Loucy (cell line): ENCODE measurements around the gene FEN1.

Experiments used
- H2AFZ ChIP-seq: fragments of 200-600 bp; sonication (generic); 2 replicates; pipeline ENCODE4 v1.6.0; 2016; ENCODE audit warnings: antibody characterized with exemption, mild to moderate bottlenecking, low read length, moderate library complexity
- H3F3A ChIP-seq: fragments of 200-600 bp; 2 replicates; pipeline ENCODE4 v1.6.0; 2016; ENCODE audit warnings: antibody characterized with exemption, low read depth, mild to moderate bottlenecking
- H3K27me3 ChIP-seq: fragments of 200-600 bp; sonication (generic); 2 replicates; pipeline ENCODE4 v1.6.1; 2014; ENCODE audit warnings: low read length, mild to moderate bottlenecking; ENCODE audit not compliant: insufficient read depth, poor library complexity, severe bottlenecking
- H3K36me3 ChIP-seq: fragments of 200-600 bp; sonication (generic); 2 replicates; pipeline ENCODE4 v1.6.1; 2016; ENCODE audit warnings: low read length; ENCODE audit not compliant: insufficient read depth
- H3K4me1 ChIP-seq: fragments of 200-600 bp; sonication (generic); 2 replicates; pipeline ENCODE4 v1.5.1; 2014; ENCODE audit warnings: low read length, mild to moderate bottlenecking; ENCODE audit not compliant: insufficient read depth, poor library complexity, severe bottlenecking
- H3K4me2 ChIP-seq: fragments of 200-600 bp; sonication (generic); 2 replicates; pipeline ENCODE4 v1.6.0; 2014; ENCODE audit warnings: antibody characterized with exemption, low read length, low read depth, mild to moderate bottlenecking; ENCODE audit not compliant: poor library complexity, severe bottlenecking
- H3K4me3 ChIP-seq: fragments of 200-600 bp; sonication (generic); 2 replicates; pipeline ENCODE4 v1.5.1; 2014; ENCODE audit warnings: low read length, mild to moderate bottlenecking, mixed read lengths; ENCODE audit not compliant: poor library complexity, severe bottlenecking
- H3K79me2 ChIP-seq: fragments of 200-600 bp; sonication (generic); 2 replicates; pipeline ENCODE4 v1.6.1; 2014; ENCODE audit warnings: low read length; ENCODE audit not compliant: insufficient read depth
- H3K9ac ChIP-seq: fragments of 200-600 bp; sonication (generic); 2 replicates; pipeline ENCODE4 v1.6.0; 2014; ENCODE audit warnings: mild to moderate bottlenecking, low read depth, low read length, moderate library complexity; ENCODE audit not compliant: poor library complexity, severe bottlenecking
- H3K9me2 ChIP-seq: fragments of 200-600 bp; sonication (generic); replicated peaks from 2 replicates; pipeline ENCODE4 v1.6.1; 2016; ENCODE audit warnings: low read depth, low read length, mixed read lengths
- H3K9me3 ChIP-seq: fragments of 200-600 bp; sonication (generic); 2 replicates; pipeline ENCODE4 v1.6.1; 2014; ENCODE audit warnings: mild to moderate bottlenecking, antibody characterized with exemption, low read length, low read depth; ENCODE audit not compliant: insufficient read depth
- H4K20me1 ChIP-seq: fragments of 200-600 bp; sonication (generic); 2 replicates; pipeline ENCODE4 v1.6.0; 2014; ENCODE audit warnings: antibody characterized with exemption, low read length, mild to moderate bottlenecking; ENCODE audit not compliant: insufficient read depth, poor library complexity, severe bottlenecking
- CTCF ChIP-seq: fragments of 200-600 bp; sonication (generic); conservative IDR thresholded peaks from 2 replicates; pipeline ENCODE4 v1.5.1; 2014; ENCODE audit warnings: mild to moderate bottlenecking, antibody characterized with exemption, low read length
- EZH2phosphoT487 ChIP-seq: fragments of 200-600 bp; IDR thresholded peaks from 2 replicates; pipeline ENCODE4 v1.6.1; 2018; ENCODE audit warnings: antibody characterized with exemption, mild to moderate bottlenecking, moderate library complexity, borderline replicate concordance

The FEN1 gene

GRCh38 chr11:61769169-61769920 is 23.4 kb upstream of the FEN1 start:
- no peaks in the 10 kb centered on the region for H3K79me2 ChIP-seq
- no peaks in the 10 kb centered on the region for H4K20me1 ChIP-seq
- no peak overlapping the region for H3K9ac ChIP-seq
- H3K27me3 ChIP-seq: no peaks in the 10 kb centered on the region
- no peaks in the 10 kb centered on the region for H3F3A ChIP-seq
- H3K4me1 ChIP-seq: no peaks in the 10 kb centered on the region
- H3K36me3 ChIP-seq: no peaks in the 10 kb centered on the region
- H3K9me3 ChIP-seq: no peaks in the 10 kb centered on the region
- H3K9me2 ChIP-seq: no peaks in the 10 kb centered on the region
- no peak for TF ChIP-seq EZH2phosphoT487
- TF ChIP-seq CTCF: peak; percentile 36; the same call in 1 of the 2 replicates
- H3K4me3 ChIP-seq: no peak overlapping the region
- H3K4me2 ChIP-seq: no peak overlapping the region
- no peak overlapping the region for H2AFZ ChIP-seq

GRCh38 chr11:61769946-61770683 is 22.6 kb upstream of the FEN1 start:
- TF ChIP-seq EZH2phosphoT487: no peak
- TF ChIP-seq CTCF: no peak
- H3K27me3 ChIP-seq: no peaks in the 10 kb centered on the region
- H3K79me2 ChIP-seq: no peaks in the 10 kb centered on the region
- no peaks in the 10 kb centered on the region for H3K36me3 ChIP-seq
- H3K4me3 ChIP-seq: no peak overlapping the region
- H3K9me3 ChIP-seq: no peaks in the 10 kb centered on the region
- no peaks in the 10 kb centered on the region for H3K9me2 ChIP-seq
- H3K4me2 ChIP-seq: no peak overlapping the region
- no peak overlapping the region for H3K9ac ChIP-seq
- no peak overlapping the region for H2AFZ ChIP-seq
- no peaks in the 10 kb centered on the region for H4K20me1 ChIP-seq
- no peaks in the 10 kb centered on the region for H3F3A ChIP-seq
- H3K4me1 ChIP-seq: no peaks in the 10 kb centered on the region

GRCh38 chr11:61771195-61771894 is 21.4 kb upstream of the FEN1 start:
- Histone ChIP-seq H3K4me1 (no peaks in the 10 kb centered on the region), H3K9me3 (no peaks in the 10 kb centered on the region), H3K9ac (no peak overlapping the region), H3K9me2 (no peaks in the 10 kb centered on the region), H3K27me3 (no peaks in the 10 kb centered on the region), H3K4me2 (no peak overlapping the region), H3K36me3 (no peaks in the 10 kb centered on the region), H3K79me2 (no peaks in the 10 kb centered on the region), H3K4me3 (no peak overlapping the region), H4K20me1 (no peaks in the 10 kb centered on the region), H3F3A (no peaks in the 10 kb centered on the region), H2AFZ (no peak overlapping the region)
- no peak for TF ChIP-seq EZH2phosphoT487
- no peak for TF ChIP-seq CTCF
